Lung (tissue), 12 donors: ENCODE measurements around the gene IER2. TPM values are rescaled to one million over a fixed set of nuclear protein-coding genes. Genes with fewer than 3 reads are reported as not detected.

Experiments used
- ATAC-seq: fragments of 200-7000 bp; cut with Tn5 transposase; one replicate; pipeline ENCODE4 v1.9.1; 2020; ENCODE audit warnings: moderate number of reproducible peaks; ENCODE audit not compliant: insufficient read depth, low FRiP score
- DNase-seq, 3 donors: peaks; one replicate each; pipeline ENCODE4 v3.0.0-alpha.2; 2013 to 2017
- H3K27ac ChIP-seq, 2 donors: one replicate each; pipeline ENCODE4 v1.5.1; 2013; ENCODE audit warnings: mild to moderate bottlenecking in 2 of 2, moderate library complexity in 2 of 2, control low read depth in 1 of 2, inconsistent platforms in 1 of 2, low read depth in 1 of 2, low read length in 1 of 2
- H3K27me3 ChIP-seq, 3 donors: one replicate each; pipeline ENCODE4 v1.5.1; 2013; ENCODE audit warnings: low read length in 2 of 3; ENCODE audit not compliant: control insufficient read depth in 3 of 3, insufficient read depth in 3 of 3
- H3K36me3 ChIP-seq, 4 donors: one replicate each; pipeline ENCODE4 v1.5.1; 2013; ENCODE audit warnings: low read length in 4 of 4, mild to moderate bottlenecking in 1 of 4, moderate library complexity in 1 of 4; ENCODE audit not compliant: control insufficient read depth in 4 of 4, insufficient read depth in 4 of 4
- H3K4me1 ChIP-seq, 5 donors: one replicate each; pipeline ENCODE4 v1.5.1; 2013; ENCODE audit warnings: low read length in 5 of 5, mild to moderate bottlenecking in 2 of 5, moderate library complexity in 1 of 5; ENCODE audit not compliant: control insufficient read depth in 5 of 5, insufficient read depth in 5 of 5
- H3K4me3 ChIP-seq: one replicate; pipeline ENCODE4 v1.5.1; 2013; ENCODE audit warnings: mild to moderate bottlenecking, control low read depth, moderate library complexity
- H3K9ac ChIP-seq, 2 donors: one replicate each; pipeline ENCODE4 v1.5.1; 2013; ENCODE audit warnings: low read length in 2 of 2, control low read depth in 1 of 2; ENCODE audit not compliant: insufficient read depth in 1 of 2
- H3K9me3 ChIP-seq, 4 donors: one replicate each; pipeline ENCODE4 v1.5.1; 2013; ENCODE audit warnings: low read length in 3 of 4, mild to moderate bottlenecking in 1 of 4, moderate library complexity in 1 of 4; ENCODE audit not compliant: control insufficient read depth in 4 of 4, insufficient read depth in 3 of 4
- WGBS, 2 donors: extraction: QIAGEN DNeasy Blood & Tissue Kit; methylation state at CpG; one replicate each; pipeline ENCODE4 v1.1.7; 2013; 5-methylcytosine and 5-hydroxymethylcytosine counted together
- polyA plus RNA-seq, 2 donors: library from polyadenylated mRNA; stranded (reverse); fragments of 200-250 nt; gene quantifications; one replicate each; pipeline ENCODE4 v1.2.1, GENCODE V29; 2013
- total RNA-seq, 2 donors: library from RNA; depleted of rRNA in 1 of 2; stranded (reverse); fragments of >200 nt in 1 of 2; gene quantifications; one replicate each; pipeline ENCODE4 v1.2.1, GENCODE V29; 2014 to 2021
- TF ChIP-seq, protein P1 (sequence below): IDR thresholded peaks from 2 replicates; pipeline ENCODE4 v1.5.1; 2012; ENCODE audit warnings: mild to moderate bottlenecking; ENCODE audit errors: control extremely low read depth, extremely low read depth
- donor health status: control.
- donor health status: control.
- donor health status: Bipolar disorder and iron deficiency.
- donor health status: healthy.
- donor health status: DM: yes; HTN: yes; CAD: no.

The IER2 gene
- total and polyA plus RNA-seq, 4 donors, result 29.8 to 242 (median 93.0) TPM

DNA sequence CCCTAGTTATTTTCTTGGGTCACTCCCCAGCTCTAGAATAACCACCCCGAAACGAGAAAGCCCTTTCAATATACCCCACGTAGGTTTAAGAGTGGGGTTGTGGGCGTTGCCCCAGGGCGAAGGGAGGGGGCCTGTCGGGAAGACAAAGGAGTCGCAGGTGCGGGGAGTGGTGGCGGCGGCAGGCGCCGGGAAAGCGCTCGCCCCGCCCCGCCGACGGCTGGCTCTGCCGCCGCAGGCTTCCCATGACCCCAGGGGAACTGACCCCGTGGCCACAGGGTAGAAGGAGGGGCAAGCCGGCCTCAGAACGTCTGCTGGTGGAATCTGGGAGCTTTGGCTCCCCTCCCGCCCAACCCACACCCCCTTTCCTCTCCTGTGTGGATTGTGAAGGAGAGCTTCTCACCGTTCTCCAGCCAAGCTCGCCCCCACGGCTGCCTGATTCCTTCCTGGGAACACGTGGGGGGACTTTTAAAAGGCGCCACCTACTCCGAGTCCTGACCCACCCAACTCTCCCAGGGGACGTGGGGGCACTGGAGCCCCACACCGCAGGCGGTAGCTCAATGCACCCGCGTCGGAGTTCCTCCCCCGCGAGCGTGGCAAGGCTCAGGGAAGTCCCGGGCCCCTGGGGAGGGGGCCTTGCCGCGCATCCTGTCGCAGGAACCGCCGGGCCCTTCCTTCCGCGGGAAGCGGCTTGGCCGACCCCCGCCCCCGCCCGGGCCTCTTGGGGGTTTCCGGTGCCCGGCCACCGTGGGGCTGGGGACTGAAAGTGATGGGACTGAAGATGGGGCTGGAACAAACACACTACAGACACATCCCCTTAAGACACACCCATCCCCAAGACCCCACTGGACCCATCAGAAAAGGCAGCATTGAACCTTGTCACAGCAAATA lies 5.5 kb downstream of the IER2 start:
- Histone ChIP-seq H3K4me3 (peak overlapping the region; percentile 95), H3K27ac (peak overlapping the region; percentile 88 to 98), H3K27me3 (no peaks in the 10 kb centered on the region), H3K4me1 (peaks cover 0 to 16% (median 0%) of the 10 kb centered on the region in 5 donors), H3K36me3 (peaks cover 0 to 15% (median 0%) of the 10 kb centered on the region in 4 donors), H3K9ac (peak overlapping the region; percentile 30 to 53), H3K9me3 (no peaks in the 10 kb centered on the region)
- TF ChIP-seq, protein P1, sequence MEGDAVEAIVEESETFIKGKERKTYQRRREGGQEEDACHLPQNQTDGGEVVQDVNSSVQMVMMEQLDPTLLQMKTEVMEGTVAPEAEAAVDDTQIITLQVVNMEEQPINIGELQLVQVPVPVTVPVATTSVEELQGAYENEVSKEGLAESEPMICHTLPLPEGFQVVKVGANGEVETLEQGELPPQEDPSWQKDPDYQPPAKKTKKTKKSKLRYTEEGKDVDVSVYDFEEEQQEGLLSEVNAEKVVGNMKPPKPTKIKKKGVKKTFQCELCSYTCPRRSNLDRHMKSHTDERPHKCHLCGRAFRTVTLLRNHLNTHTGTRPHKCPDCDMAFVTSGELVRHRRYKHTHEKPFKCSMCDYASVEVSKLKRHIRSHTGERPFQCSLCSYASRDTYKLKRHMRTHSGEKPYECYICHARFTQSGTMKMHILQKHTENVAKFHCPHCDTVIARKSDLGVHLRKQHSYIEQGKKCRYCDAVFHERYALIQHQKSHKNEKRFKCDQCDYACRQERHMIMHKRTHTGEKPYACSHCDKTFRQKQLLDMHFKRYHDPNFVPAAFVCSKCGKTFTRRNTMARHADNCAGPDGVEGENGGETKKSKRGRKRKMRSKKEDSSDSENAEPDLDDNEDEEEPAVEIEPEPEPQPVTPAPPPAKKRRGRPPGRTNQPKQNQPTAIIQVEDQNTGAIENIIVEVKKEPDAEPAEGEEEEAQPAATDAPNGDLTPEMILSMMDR, result no peak
- ATAC-seq (no peak), DNase-seq (peak; percentile 74 to 84 (median 75))
- WGBS, 2 donors, result 2 to 5% methylated on average over 52 to 55 of the region's 55 CpGs

GRCh38 chr19:13159713-13160112 lies 9.5 kb downstream of the IER2 start:
- TF ChIP-seq, protein P1, result no peak
- H3K9me3 ChIP-seq, result no peaks in the 10 kb centered on the region
- ATAC-seq (no peak), DNase-seq (no peak)
- no peak overlapping the region for H3K27ac ChIP-seq
- peaks cover 5 to 39% (median 7%) of the 10 kb centered on the region in 5 donors for H3K4me1 ChIP-seq
- H3K4me3 ChIP-seq, result no peak overlapping the region
- no peak overlapping the region for H3K9ac ChIP-seq
- no peaks in the 10 kb centered on the region for H3K36me3 ChIP-seq
- WGBS, 2 donors, result 95 to 98% methylated on average over 3 of the region's 3 CpGs
- H3K27me3 ChIP-seq, result no peaks in the 10 kb centered on the region

GRCh38 chr19:13160557-13160956 lies 10.3 kb downstream of the IER2 start:
- Histone ChIP-seq H3K36me3 (no peaks in the 10 kb centered on the region), H3K4me1 (peaks cover 5 to 41% (median 13%) of the 10 kb centered on the region in 5 donors), H3K27me3 (no peaks in the 10 kb centered on the region), H3K9ac (no peak overlapping the region), H3K9me3 (no peaks in the 10 kb centered on the region), H3K4me3 (no peak overlapping the region), H3K27ac (no peak overlapping the region)
- WGBS, 2 donors, result 77 to 86% methylated on average over 1 of the region's 1 CpG
- DNase-seq, result no peak
- ATAC-seq, result no peak
- TF ChIP-seq, protein P1, result no peak
